NCI-H187 (cell line): ENCODE results near the gene ABL2.
A peak's percentile ranks its signal among the peaks of the same experiment; 100 is the strongest.
"Not testable (repeated sequence)": the region's sequence is repeated elsewhere in the genome, so short reads cannot be mapped to it uniquely, and the experiment has no call there.

ENCODE experiments used
- DNase-seq, 2 experiments: peaks; one replicate each; lab custom pipeline; 2025; lab: John Stamatoyannopoulos, UW

The ABL2 gene

GRCh38 chr1:179229214-179230140 lies at the start of gene ABL2:
Gene ABL2, minus strand, starts transcription at chr1:179229677. Its CDS starts 280 bp downstream, at chr1:179229397.
- peak; percentile 53 to 70 for DNase-seq

- no peak for DNase-seq
Measured at GRCh38 chr1:179278920-179279319, 49.4 kb upstream of the ABL2 start.

GRCh38 chr1:179274424-179274823 lies 44.9 kb upstream of the ABL2 start:
- DNase-seq: not testable (repeated sequence)

- DNase-seq: no peak
Measured at GRCh38 chr1:179269071-179269470, 39.6 kb upstream of the ABL2 start.

- no peak for DNase-seq
Measured at GRCh38 chr1:179264507-179264906, 35.0 kb upstream of the ABL2 start.

- DNase-seq: no peak
Measured at GRCh38 chr1:179263121-179263520, 33.6 kb upstream of the ABL2 start.

GRCh38 chr1:179262183-179262582 lies 32.7 kb upstream of the ABL2 start:
- no peak for DNase-seq

GRCh38 chr1:179253286-179253972 lies 24.0 kb upstream of the ABL2 start:
- no peak for DNase-seq

- DNase-seq: no peak
Measured at GRCh38 chr1:179252606-179253005, 23.1 kb upstream of the ABL2 start.

GRCh38 chr1:179251675-179252074 lies 22.2 kb upstream of the ABL2 start:
- no peak for DNase-seq

GRCh38 chr1:179247923-179248322 lies 18.4 kb upstream of the ABL2 start:
- no peak for DNase-seq

GRCh38 chr1:179245426-179245825 lies 15.9 kb upstream of the ABL2 start:
- DNase-seq: not testable (repeated sequence)

GRCh38 chr1:179241530-179242097 lies 12.1 kb upstream of the ABL2 start:
- DNase-seq: no peak

- DNase-seq: no peak
Measured at GRCh38 chr1:179237222-179237621, 7.7 kb upstream of the ABL2 start.

- no peak for DNase-seq
Measured at GRCh38 chr1:179234863-179235262, 5.4 kb upstream of the ABL2 start.

GRCh38 chr1:179231923-179232322 lies 2.4 kb upstream of the ABL2 start:
- DNase-seq: no peak

- DNase-seq: no peak
Measured at GRCh38 chr1:179230721-179231120, 1.2 kb upstream of the ABL2 start.

- DNase-seq: no peak
Measured at GRCh38 chr1:179230251-179230650, 774 bp upstream of the ABL2 start.

GRCh38 chr1:179228783-179229213 lies 679 bp downstream of the ABL2 start:
- DNase-seq: peak in 1 of 2 experiments; percentile 20

- no peak for DNase-seq
Measured at GRCh38 chr1:179226738-179227137, 2.7 kb downstream of the ABL2 start.

- not testable (repeated sequence) for DNase-seq
Measured at GRCh38 chr1:179224466-179224865, 5.0 kb downstream of the ABL2 start.

GRCh38 chr1:179221121-179221520 lies 8.4 kb downstream of the ABL2 start:
- not testable (repeated sequence) for DNase-seq
